HepG2 (cell line): Measurements from ENCODE around the gene NECAB2. TPM values are rescaled to one million over a fixed set of nuclear protein-coding genes. Genes with fewer than 3 reads are reported as not detected.

Experiments
- ATM ChIP-seq: fragments of 450-650 bp; IDR thresholded peaks from 2 replicates; pipeline ENCODE4 v1.7.1; 2017; ENCODE audit warnings: mild to moderate bottlenecking, borderline replicate concordance
- CBFB ChIP-seq: sonication (generic); formaldehyde crosslinking; IDR thresholded peaks from 2 replicates; pipeline ENCODE4 v1.4.0; 2020; ENCODE audit warnings: missing genetic modification reagents
- CBX2 ChIP-seq, 2 experiments: fragments of 200-600 bp in 1 of 2; sonication (generic); formaldehyde crosslinking in 1 of 2; IDR thresholded peaks; 2 replicates each; pipeline versions ENCODE4 v1.7.0 to v1.8.1; 2018 to 2022; ENCODE audit warnings: low read depth in 2 of 2, low read length in 1 of 2, mild to moderate bottlenecking in 1 of 2, missing genetic modification reagents in 1 of 2
- CC2D1A ChIP-seq: sonication (generic); formaldehyde crosslinking; IDR thresholded peaks from 2 replicates; pipeline ENCODE4 v1.8.1; 2023; ENCODE audit warnings: mild to moderate bottlenecking, missing genetic modification reagents
- FOSL1 ChIP-seq: sonication (generic); formaldehyde crosslinking; IDR thresholded peaks from 2 replicates; pipeline ENCODE4 v1.9.0; 2021; ENCODE audit warnings: missing genetic modification reagents, borderline replicate concordance
- IKZF4 ChIP-seq: sonication (generic); formaldehyde crosslinking; IDR thresholded peaks from 2 replicates; pipeline ENCODE4 v1.5.1; 2020; ENCODE audit warnings: borderline replicate concordance, mild to moderate bottlenecking, low read depth, missing genetic modification reagents; ENCODE audit errors: not compliant biosample characterization
- ISX ChIP-seq: sonication (generic); formaldehyde crosslinking; conservative IDR thresholded peaks from 2 replicates; pipeline ENCODE4 v1.5.0; 2020; ENCODE audit warnings: missing genetic modification reagents
- NCOA5 ChIP-seq: sonication (generic); formaldehyde crosslinking; IDR thresholded peaks from 2 replicates; pipeline ENCODE4 v1.4.0; 2020; ENCODE audit warnings: missing genetic modification reagents
- RBAK ChIP-seq: sonication (generic); formaldehyde crosslinking; IDR thresholded peaks from 2 replicates; pipeline ENCODE4 v1.5.1; 2020; ENCODE audit warnings: mild to moderate bottlenecking, missing genetic modification reagents
- SCMH1 ChIP-seq: sonication (generic); formaldehyde crosslinking; IDR thresholded peaks from 2 replicates; pipeline ENCODE4 v1.9.0; 2021; ENCODE audit warnings: missing genetic modification reagents, mild to moderate bottlenecking, borderline replicate concordance
- WIZ ChIP-seq: sonication (generic); formaldehyde crosslinking; IDR thresholded peaks from 2 replicates; pipeline ENCODE4 v1.5.1; 2020; ENCODE audit warnings: mild to moderate bottlenecking, missing genetic modification reagents
- ZBTB8A ChIP-seq: sonication (generic); formaldehyde crosslinking; IDR thresholded peaks from 2 replicates; pipeline ENCODE4 v1.4.0; 2020; ENCODE audit warnings: mild to moderate bottlenecking, low read depth, missing genetic modification reagents, borderline replicate concordance
- ZFP37 ChIP-seq: sonication (generic); formaldehyde crosslinking; IDR thresholded peaks from 2 replicates; pipeline ENCODE4 v1.4.0; 2020; ENCODE audit warnings: missing genetic modification reagents, borderline replicate concordance
- ZNF230 ChIP-seq: sonication (generic); formaldehyde crosslinking; IDR thresholded peaks from 2 replicates; pipeline ENCODE4 v1.4.0; 2020; ENCODE audit warnings: mild to moderate bottlenecking, missing genetic modification reagents
- ZNF460 ChIP-seq: sonication (generic); formaldehyde crosslinking; IDR thresholded peaks from 2 replicates; pipeline ENCODE4 v1.5.1; 2020; ENCODE audit warnings: missing genetic modification reagents, mild to moderate bottlenecking, borderline replicate concordance
- ZNF547 ChIP-seq: sonication (generic); formaldehyde crosslinking; IDR thresholded peaks from 2 replicates; pipeline ENCODE4 v1.5.1; 2020; ENCODE audit warnings: mild to moderate bottlenecking, missing genetic modification reagents
- ZNF720 ChIP-seq: sonication (generic); formaldehyde crosslinking; IDR thresholded peaks from 2 replicates; pipeline ENCODE4 v1.4.0; 2020; ENCODE audit warnings: missing genetic modification reagents
- ZNF746 ChIP-seq: sonication (generic); formaldehyde crosslinking; IDR thresholded peaks from 2 replicates; pipeline ENCODE4 v1.8.0; 2022; ENCODE audit warnings: mild to moderate bottlenecking, missing genetic modification reagents
- polyA plus RNA-seq, 8 experiments: library from polyadenylated mRNA; depleted of rRNA in 3 of 8; stranded (reverse) in 7 of 8; unstranded in 1 of 8; fragments of >200 nt; fragmentation: Illumina TruSeq in 4 of 8; extraction: Trizol in 4 of 8; gene quantifications; 2 replicates each; pipeline versions ENCODE4 v1.2.1 to v1.2.3, GENCODE V29; 2011 to 2016; ENCODE audit warnings: low read depth in 4 of 8, missing spikeins in 1 of 8, mixed read lengths in 1 of 8; ENCODE audit not compliant: insufficient read depth in 1 of 8
- total RNA-seq, 5 experiments: library from RNA; depleted of rRNA; stranded (reverse); fragments of >200 nt; fragmentation: Illumina TruSeq; extraction: Trizol; gene quantifications; 2 replicates each; pipeline ENCODE4 v1.2.3, GENCODE V29; 2016; ENCODE audit warnings: low read depth in 1 of 5
- TF ChIP-seq, protein P1 (sequence below): sonication (generic); formaldehyde crosslinking; IDR thresholded peaks from 2 replicates; pipeline ENCODE4 v1.8.0; 2022; ENCODE audit warnings: missing genetic modification reagents, mild to moderate bottlenecking, inconsistent platforms, borderline replicate concordance
- TF ChIP-seq, protein P2 (sequence below): sonication (generic); formaldehyde crosslinking; IDR thresholded peaks from 2 replicates; pipeline ENCODE4 v1.4.0; 2020; ENCODE audit warnings: mild to moderate bottlenecking, missing genetic modification reagents
- TF ChIP-seq, protein P3 (sequence below): sonication (generic); formaldehyde crosslinking; IDR thresholded peaks from 2 replicates; pipeline ENCODE4 v1.5.0; 2020; ENCODE audit warnings: mild to moderate bottlenecking, missing genetic modification reagents, borderline replicate concordance
- TF ChIP-seq, protein P4 (sequence below): sonication (generic); formaldehyde crosslinking; IDR thresholded peaks from 2 replicates; pipeline ENCODE4 v1.5.1; 2020; ENCODE audit warnings: missing genetic modification reagents, mild to moderate bottlenecking, borderline replicate concordance
- TF ChIP-seq, protein P5 (sequence below): sonication (generic); formaldehyde crosslinking; IDR thresholded peaks from 2 replicates; pipeline ENCODE4 v1.8.1; 2023; ENCODE audit warnings: mild to moderate bottlenecking, missing genetic modification reagents, borderline replicate concordance

The NECAB2 gene
- total and polyA plus RNA-seq, 2 of the 13 experiments (the other 11 are each of a cell fraction or from before 2014, with no cell fraction given), result 0.21 to 0.49 TPM

DNA sequence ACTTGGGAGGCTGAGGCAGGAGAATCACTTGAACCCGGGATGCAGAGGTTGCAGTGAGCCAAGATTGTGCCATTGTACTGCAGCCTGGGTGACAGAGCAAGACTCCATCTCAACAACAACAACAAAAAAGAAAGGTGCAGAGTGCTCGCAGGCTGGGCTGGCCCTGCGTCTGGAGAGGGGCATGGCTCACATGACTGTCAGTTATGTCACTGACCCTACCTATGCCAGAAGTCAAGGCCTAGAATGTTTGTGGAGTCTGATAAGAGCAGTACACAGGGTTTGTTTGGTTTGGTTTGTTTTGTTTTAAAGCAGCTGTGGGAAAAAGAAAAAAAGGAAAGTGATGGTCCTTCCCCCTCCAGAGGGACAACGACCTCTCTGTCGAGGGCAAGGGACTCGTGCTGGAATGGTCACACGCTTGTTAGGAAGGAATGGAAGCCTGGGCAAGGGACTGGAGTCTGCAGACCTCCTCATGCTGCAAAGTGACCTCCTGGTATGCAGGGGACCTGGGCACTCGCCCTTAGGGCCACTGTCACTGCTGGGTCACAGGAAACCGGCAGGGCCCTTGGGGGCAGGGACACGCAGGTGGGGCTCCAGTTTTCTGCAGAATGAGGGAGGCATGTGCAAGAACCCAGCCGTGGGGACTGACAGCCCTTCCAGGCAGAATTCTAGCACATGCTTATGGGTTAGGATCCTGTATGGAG, 25.1 kb upstream of the NECAB2 start (continued):
- TF ChIP-seq FOSL1 (CRISPR knock-in tag), result no peak; the same call in 1 of the 2 replicates
- TF ChIP-seq WIZ (CRISPR knock-in tag), result peak; percentile 37; the same call in 1 of the 2 replicates
- TF ChIP-seq, protein P1, sequence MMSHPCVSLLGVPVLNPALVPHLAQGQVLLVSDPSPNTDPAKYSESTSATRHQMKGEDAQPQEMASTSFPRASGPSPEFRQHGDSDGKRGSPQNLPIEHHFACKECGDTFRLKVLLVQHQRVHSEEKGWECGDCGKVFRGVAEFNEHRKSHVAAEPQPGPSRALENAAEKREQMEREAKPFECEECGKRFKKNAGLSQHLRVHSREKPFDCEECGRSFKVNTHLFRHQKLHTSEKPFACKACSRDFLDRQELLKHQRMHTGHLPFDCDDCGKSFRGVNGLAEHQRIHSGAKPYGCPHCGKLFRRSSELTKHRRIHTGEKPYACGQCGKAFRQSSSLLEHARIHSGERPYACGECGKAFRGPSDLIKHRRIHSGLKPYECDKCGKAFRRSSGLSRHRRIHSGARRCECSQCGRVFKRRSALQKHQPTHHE, result no peak
- TF ChIP-seq ZNF460 (CRISPR knock-in tag), result peak; percentile 86; the same call in 1 of the 2 replicates
- TF ChIP-seq IKZF4, result no peak
- TF ChIP-seq RBAK (CRISPR knock-in tag), result no peak; the same call in 1 of the 2 replicates
- TF ChIP-seq SCMH1 (CRISPR knock-in tag), result no peak
- TF ChIP-seq, protein P2, sequence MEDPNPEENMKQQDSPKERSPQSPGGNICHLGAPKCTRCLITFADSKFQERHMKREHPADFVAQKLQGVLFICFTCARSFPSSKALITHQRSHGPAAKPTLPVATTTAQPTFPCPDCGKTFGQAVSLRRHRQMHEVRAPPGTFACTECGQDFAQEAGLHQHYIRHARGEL (CRISPR knock-in tag), result no peak
- TF ChIP-seq ZNF746, result peak; percentile 99
- TF ChIP-seq, protein P3, sequence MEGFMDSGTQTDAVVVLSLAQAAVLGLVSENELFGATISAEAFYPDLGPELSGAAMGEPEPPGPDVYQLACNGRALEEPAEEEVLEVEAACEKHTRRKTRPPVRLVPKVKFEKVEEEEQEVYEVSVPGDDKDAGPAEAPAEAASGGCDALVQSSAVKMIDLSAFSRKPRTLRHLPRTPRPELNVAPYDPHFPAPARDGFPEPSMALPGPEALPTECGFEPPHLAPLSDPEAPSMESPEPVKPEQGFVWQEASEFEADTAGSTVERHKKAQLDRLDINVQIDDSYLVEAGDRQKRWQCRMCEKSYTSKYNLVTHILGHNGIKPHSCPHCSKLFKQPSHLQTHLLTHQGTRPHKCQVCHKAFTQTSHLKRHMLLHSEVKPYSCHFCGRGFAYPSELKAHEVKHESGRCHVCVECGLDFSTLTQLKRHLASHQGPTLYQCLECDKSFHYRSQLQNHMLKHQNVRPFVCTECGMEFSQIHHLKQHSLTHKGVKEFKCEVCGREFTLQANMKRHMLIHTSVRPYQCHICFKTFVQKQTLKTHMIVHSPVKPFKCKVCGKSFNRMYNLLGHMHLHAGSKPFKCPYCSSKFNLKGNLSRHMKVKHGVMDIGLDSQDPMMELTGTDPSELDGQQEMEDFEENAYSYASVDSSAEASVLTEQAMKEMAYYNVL (CRISPR knock-in tag), result peak; percentile 96
- TF ChIP-seq ZNF230, result no peak; the same call in 1 of the 2 replicates
- TF ChIP-seq CBX2 (IDR thresholded peaks at IDR 0.05; ENCODE audit: low read depth, low read length), result no peak
- no peak for TF ChIP-seq CBX2 (CRISPR knock-in tag; IDR thresholded peaks at IDR 0.05; ENCODE audit: low read depth)
- TF ChIP-seq ATM, result peak; percentile 75; the same call in 1 of the 2 replicates
- no peak for TF ChIP-seq ZBTB8A (CRISPR knock-in tag)
- TF ChIP-seq ISX (CRISPR knock-in tag), result no peak
- no peak for TF ChIP-seq NCOA5 (CRISPR knock-in tag)
- TF ChIP-seq ZFP37, result peak; percentile 91
- TF ChIP-seq CBFB, result peak; percentile 87
- no peak for TF ChIP-seq CC2D1A (CRISPR knock-in tag)
- TF ChIP-seq ZNF547 (CRISPR knock-in tag), result peak; percentile 83; the same call in 1 of the 2 replicates
- TF ChIP-seq, protein P4, sequence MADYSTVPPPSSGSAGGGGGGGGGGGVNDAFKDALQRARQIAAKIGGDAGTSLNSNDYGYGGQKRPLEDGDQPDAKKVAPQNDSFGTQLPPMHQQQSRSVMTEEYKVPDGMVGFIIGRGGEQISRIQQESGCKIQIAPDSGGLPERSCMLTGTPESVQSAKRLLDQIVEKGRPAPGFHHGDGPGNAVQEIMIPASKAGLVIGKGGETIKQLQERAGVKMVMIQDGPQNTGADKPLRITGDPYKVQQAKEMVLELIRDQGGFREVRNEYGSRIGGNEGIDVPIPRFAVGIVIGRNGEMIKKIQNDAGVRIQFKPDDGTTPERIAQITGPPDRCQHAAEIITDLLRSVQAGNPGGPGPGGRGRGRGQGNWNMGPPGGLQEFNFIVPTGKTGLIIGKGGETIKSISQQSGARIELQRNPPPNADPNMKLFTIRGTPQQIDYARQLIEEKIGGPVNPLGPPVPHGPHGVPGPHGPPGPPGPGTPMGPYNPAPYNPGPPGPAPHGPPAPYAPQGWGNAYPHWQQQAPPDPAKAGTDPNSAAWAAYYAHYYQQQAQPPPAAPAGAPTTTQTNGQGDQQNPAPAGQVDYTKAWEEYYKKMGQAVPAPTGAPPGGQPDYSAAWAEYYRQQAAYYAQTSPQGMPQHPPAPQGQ (CRISPR knock-in tag), result no peak
- TF ChIP-seq, protein P5, sequence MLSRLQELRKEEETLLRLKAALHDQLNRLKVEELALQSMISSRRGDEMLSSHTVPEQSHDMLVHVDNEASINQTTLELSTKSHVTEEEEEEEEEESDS (CRISPR knock-in tag), result peak; percentile 83; the same call in 1 of the 2 replicates
- TF ChIP-seq ZNF720 (CRISPR knock-in tag), result peak; percentile 87; the same call in 1 of the 2 replicates
